NK-92 (cell line): Measurements from ENCODE around the gene SH3RF3.

Source experiments
- DNase-seq: peaks from one replicate; lab custom pipeline; 2025; ENCODE audit not compliant: unreplicated experiment; lab: John Stamatoyannopoulos, UW

The SH3RF3 gene

DNA sequence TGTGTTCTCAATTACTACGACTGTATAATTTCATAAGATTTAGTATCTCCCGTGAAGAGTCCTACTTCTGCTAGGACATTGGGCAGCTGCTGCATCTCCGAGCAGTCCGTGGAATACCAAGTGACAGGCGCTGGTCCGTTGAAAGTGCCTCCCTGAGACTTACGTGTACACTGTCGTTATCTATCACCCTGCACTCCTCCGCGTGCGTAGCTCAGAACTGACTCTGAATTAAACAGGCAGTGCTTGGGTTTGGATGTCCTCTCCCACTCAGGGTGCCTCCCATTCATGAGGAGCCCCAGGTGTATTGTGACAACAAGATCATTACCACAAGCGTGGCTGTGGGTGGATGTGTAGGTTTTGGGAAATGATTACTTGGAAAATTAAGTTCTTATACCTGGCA is 148.4 kb downstream of the SH3RF3 start:
- no peak for DNase-seq

DNA sequence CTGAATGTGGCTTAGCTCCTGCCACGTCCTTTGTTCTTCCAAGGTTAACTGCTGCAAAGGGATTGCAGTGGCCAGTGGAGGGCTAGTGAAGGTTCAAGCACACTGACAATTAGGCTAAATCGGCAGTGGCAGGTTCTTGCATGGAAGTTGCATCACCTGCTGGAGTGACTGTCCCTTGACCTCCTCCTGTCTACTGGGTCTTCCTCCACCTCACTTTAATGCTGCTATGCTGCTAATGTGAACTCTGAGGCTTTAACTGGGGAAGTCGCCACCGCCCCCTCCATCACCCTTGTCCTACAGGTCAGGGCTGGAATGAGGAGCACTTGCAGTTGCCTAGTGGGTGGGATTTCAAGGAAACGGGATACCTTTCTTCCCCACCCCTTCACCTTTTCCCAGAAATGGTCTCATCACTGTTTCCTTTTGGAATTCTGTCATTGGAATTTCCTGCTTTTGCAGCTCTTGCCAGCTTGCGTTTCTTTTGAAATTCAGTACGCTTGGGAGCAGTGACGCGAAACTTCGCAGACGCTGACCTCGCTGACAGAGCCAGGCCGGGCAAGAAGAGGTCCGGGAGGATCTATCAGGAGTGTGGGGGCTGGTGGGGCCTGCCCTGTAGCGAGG is 150.3 kb downstream of the SH3RF3 start:
- DNase-seq: no peak

DNA sequence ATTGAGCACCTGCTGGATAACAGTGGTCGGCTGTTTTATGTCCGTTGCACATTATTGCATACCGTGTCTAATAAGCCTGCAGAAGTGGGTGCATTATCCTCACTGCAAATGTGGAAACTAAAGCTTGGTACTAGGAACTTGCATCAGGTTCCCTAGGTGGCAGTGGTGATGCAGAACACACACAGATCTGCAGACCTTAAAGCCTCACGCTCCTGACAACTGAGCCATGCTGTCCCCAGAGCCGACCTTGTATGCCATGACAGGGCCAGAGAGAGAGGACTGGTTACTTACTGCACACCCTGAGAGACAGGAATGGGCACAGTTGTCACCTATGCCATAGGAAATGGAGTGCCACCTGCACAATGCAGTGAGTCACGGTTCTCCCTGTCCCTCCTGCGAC is 151.8 kb downstream of the SH3RF3 start:
- DNase-seq: no peak

DNA sequence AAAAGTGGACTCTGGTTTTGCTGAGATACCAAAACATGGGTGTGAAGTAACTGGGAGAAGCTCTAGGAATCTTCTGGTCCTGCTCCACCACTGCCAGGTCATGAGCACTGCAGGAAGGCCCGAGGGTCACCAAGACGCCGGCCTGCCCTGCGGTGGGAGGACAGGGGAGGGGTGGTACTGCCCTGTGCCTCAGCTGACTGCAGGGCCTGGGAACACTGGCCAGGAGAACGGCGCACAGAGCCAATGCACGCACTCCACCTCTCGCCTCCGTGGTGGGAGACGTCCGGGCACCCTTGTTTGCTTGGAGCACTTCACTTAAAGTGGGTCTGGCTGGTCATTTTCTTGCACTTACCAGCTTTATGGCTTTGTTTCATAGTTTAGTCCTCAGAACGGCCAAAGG is 153.4 kb downstream of the SH3RF3 start:
- no peak for DNase-seq

DNA sequence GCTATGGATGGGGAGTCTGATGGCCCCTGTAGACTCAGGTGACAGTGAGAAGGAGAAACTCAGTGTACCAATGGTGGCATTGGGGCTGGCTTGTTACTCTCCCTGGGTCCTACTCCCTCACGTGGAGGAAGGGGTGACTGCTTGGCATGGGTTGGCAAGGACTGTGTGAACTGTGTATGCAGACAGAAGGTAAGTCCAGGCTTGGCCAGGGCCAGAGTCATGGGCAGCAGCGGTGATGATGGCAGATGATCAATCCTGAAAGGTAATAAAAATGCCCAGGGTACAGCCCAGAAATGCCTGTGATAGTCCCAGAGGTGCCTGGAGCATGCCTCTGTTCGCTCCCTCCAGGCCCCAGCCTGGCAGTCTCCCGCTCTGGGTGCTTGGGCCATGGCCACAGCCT is 153.9 kb downstream of the SH3RF3 start:
- no peak for DNase-seq

DNA sequence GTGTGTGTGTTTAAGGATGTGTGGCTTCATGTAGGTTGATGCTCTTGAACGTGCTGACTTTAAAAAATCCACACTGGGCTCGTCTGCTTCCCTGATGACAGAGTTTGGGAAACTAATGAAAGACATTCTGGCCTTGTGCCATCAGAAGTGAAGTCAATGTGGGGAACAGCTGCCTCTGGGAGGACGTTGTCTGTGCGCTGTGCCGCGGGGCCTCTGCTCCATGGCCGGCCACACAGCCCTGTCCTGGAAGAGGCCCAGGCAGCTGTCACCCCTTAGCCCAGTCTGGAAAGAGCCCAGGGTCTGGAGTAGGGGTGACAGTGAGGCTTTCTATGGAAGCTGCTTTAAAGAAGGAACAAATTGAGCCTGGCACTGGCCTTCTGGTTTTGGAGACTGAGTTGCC is 155.8 kb downstream of the SH3RF3 start:
- DNase-seq: no peak

DNA sequence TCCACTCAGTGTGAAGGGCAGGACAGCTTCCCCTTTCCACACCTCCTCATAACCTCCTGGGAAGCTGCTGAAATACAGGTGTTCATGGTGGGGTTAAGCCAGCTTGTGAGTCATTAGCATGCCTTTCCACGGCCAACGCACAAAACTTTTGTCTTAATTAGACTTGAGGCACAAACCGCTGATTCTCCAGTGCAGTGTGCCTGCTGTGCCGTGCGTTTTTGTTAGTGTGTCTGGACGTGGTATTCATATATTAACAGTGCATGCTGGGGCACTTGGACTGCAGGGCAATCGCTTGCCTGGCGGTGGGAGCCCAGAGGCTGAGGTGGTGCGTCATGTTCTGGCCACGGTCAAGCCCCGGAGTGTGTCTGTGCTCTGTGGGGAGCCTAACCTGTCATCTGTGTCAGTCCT is 156.2 kb downstream of the SH3RF3 start:
- no peak for DNase-seq

DNA sequence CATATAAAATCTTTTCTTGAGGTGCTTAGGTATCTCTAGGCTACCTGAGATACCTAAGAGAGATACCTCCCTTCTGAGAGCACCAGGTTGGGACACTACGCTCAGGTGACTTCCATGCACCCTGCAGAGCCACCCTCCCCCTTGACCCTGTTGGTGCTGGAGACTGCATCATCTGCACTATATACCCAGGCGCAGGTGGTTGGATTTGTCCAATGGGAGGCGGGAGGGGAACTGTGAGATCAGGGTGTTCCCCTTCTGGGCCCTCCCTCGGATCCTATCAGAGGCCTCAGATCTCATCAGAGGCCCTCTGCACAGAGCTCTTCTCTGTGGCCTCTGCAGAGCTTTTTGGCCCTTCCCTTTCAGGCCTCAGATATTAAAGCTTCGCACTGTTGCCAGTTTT is 158.4 kb downstream of the SH3RF3 start:
- DNase-seq: no peak

DNA sequence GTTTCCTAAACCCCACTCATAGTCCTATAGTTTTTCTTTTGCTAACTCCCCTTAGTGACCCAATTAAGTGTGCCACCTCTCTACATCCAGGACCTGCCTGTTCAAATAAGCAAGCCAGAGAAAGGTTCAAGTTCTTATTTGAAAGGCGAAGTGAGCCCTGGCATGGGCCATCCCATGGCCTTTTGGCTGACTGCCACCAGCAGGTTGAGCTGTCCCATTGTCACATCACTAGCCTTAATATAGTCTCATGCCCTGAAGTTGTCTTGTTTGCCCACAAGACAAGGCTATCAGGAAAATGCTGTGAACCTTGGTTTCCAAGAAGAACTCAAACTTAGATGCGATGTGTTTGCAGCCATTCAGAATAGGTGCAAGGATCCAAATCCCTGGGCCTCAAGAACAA is 158.8 kb downstream of the SH3RF3 start:
- no peak for DNase-seq

DNA sequence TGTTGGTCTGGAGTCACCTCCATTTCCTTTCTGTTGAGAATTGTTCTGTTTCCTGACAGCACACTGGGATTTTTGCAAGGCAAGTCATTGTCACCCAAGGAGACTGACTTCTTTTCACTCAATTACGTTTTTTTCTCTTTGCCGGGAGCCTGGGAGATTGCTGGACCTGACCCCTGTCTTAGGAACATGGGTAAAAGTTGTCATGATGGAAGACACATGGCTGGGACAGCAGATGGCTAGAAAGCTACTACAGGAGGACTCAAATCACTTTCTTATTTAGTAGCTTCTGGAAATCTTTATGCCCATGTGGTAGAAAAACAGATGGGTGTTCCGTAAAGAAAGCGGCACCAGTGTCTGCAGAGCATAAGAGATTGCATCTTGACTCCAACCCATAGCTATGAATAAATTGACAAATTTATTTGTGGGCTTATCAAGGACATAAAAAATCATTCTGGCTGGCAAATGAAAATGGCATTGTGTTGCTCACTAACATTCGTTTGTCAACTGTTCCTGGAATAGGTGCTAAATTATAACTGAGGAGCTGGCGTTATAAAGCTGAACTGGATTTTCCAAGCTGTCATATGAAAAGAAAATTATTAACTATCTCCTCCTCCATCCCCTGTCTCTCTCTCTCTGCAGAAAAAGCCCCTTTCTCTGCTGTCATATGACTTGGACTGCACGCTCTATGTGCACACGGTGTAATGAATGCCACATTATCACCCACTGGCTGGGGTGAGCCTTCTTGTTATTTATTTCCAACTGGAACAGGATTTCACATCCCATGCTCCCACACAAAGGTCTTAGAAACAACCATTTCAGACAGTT is 159.8 kb downstream of the SH3RF3 start:
- DNase-seq: no peak

DNA sequence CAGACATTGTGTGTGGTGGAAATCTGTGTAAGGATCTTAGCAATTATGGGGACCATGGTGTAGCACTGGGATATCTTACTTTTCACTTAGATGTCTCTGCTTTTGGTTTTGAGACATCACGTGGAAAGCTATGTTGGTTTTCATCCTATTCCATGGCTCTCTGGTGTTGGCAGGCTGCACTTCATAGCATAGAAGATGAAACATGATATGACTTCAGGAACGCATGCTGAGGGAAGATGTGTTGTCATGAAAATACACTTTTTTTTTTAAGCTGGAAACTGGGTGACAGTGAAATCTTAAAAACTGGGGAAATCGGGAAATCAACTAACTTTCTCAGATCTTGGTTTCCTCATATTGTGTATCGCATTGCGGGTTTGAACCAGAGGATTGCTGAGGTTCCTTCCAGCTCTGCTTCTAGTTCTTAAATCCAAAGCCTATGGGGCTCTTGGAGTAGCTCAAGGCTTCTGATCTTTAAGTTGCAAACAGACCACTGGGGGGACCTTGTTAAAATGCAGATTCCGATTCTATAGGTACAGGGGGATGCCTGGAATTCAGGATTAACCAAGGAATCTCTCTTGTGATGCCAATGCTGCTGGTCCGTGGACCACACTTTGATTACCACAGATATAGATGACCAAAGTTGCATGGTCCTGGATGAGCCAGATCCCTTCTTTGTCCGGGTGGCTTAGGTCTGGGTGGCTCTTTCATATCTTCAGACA is 160.7 kb downstream of the SH3RF3 start:
- DNase-seq: no peak

DNA sequence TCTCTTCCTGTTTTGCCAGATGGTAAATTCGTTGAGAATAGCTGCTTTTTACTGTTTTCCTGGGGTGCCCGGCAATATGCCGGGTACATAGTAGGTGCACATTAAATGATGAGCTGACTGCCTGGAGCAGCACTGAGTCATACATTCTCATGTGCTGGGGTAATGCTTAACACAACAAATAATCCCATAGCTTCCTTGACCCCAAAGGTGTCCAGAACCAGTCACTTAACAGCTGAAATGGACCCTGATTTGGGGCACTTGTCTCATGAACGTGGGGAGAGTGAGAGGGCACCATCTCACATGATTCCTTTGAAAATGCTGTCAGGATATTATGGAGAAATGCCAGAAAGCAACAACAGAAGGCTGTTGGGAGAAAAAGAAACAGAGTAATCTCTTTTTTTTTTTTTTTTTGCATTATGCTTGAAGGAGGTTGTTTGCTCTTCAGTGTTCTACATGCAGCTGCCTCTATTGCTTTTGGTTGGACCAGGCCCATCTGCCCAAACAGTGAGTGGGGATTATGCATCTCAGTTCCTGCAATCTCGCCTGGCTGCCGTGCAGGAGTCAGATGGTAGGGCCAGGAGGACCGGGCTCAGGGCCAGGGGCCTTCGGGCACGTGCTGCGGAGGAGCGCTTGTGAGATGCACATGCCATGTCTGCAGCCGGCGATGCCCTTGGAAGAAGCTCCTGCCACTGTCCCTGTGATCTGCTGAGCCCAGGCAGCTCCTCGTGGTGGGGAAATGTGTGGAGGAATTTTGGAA is 162.1 kb downstream of the SH3RF3 start:
- DNase-seq: no peak

DNA sequence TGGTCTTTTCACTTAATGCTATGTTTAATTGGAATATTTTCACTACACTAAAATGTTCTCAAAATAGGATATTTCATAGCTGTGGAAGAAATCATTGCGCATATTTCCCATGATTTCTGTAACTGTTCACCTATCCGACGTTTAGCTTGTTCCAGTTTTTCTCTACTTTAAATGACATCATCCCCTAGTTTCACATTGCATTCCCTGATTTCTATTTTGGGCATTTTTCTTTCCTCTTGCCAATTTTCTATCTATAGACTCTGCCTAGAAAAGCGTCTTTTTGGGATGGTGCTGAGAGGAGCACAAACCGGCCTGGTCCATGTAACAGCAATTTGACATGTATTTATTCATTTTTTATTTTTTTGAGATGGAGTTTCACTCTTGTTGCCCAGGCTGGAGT is 163.4 kb downstream of the SH3RF3 start:
- DNase-seq: no peak

DNA sequence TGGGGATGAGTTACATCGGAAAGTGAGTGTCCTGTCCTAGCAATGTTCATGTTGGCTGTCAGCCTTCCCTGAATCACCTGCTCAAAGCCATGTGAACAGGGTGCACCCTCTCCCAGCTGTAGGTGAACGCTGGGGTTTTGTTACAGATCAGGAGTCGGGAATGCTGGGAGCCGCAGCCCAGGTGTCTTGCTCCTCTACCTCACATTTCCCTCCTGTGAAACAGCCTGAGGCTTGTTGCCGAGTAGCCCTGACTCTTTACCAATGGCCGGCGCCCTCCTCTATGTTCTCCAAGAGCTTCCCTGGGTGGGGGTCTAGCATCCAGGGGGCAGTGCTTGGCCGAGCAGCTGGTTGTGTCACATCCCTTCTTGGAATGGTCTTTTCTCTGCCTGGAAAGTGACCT is 164.7 kb downstream of the SH3RF3 start:
- no peak for DNase-seq

DNA sequence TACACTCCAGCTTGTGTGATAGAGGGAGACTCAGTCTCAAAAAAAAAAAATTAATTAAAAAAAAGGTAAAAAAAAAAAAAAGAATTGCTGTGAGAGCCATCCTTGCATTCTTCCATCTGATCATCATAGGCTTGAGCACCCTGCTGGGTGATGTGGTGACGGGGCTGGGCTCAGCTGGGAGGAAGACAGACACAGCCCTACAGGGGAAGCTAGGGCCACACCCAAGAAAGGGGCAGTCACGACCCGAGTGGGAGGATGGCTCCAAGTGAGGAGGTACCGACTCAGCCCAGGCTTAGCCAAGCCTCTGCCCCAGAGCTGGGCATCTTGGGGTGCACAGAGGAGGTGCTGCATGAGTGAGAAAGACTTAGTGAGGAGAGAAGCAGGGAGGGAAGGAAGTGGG is 165.5 kb downstream of the SH3RF3 start:
- DNase-seq: no peak

DNA sequence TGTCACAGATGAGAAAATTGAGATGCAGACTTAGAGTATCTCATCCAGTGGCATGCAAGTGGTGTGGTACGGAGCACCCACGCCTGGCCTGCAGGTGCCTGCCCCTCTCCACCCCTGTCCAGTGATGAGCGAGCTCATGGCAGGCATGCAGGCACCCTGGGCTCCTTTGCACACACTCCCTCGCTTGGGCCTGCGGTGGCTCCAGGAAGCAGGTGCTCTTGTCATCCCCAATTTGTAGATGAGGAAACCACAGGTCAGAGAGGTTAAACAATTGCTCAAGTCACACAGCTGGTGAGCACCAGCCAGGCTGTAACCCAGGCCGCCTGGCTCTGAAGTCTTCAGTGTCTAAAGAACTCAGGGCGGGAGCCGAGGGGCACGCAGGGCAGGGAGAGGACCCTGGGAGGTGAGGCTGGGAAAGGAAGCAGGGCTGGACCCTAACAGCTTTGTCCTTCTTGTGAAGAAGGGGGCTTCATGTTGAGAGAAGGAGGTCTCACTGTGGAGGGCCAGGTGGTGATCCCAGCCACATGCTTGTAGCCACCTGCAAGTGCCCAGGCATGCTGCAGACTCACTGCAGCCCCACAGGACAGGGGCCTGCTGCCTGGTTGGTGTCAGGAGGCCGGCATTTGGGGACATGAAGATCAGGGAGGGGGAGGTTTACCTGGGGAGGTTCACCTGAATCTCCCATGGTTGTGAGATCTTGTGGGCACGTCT is 166.2 kb downstream of the SH3RF3 start:
- no peak for DNase-seq

DNA sequence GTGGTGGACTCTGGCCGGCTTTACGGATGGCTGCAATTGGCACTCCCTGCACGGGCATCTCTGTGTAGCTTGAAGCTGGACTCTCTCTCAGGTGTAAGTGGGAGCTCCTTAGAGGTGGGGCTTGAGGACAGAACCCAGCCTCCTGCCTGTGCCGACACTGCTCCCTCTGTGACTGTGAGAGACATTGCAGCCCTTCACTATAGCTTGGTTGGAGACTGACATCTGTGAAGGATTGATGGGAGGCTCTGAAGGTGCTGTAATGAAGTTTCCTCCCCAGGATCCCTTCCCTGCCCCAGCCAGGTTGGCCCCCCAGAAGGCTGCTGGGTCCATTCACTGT is 166.7 kb downstream of the SH3RF3 start:
- no peak for DNase-seq

DNA sequence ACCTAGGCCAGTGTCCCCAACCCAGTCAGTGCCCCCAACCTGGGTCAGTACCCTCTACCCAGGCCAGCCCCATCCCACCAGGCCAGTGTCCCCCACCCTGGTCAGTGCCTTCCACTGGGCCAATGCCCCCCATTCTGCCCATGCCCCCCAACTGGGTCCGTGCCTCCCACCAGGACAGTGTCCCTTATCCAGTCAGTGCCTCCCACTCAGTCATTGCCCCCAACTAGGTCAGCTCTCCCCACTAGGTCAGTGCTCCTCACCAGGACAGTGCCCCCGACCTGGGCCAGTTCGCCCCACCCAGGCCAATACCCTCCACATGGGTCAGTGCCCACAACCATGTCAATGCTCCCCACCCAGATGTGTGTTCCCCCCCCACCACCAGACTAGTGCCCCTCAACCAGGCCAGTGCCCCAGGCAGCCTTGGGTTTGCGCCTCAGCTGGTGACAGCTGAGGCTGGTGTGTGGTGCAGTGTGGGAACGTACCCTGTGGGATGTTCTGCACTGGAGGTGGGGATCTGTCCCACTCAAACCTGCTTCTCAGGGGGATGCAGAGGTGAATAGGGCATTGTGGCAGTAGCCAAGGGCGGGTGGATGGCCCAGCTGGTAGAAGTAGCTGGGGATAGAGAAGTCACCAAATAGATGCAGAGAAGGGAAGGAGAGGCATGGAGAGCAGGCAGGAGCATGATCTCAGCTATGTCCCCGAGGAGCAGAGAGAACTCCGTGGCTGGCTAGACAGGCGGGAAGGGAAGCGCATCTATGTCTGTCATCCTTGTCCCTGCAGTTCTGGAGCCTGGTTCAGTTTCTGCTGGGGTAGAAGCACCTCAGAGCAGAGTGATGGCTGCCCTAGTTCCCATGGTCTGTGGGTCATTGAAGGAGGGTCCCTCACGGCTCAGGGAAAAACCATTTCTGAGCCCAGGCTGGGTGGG is 168.8 kb downstream of the SH3RF3 start:
- no peak for DNase-seq

DNA sequence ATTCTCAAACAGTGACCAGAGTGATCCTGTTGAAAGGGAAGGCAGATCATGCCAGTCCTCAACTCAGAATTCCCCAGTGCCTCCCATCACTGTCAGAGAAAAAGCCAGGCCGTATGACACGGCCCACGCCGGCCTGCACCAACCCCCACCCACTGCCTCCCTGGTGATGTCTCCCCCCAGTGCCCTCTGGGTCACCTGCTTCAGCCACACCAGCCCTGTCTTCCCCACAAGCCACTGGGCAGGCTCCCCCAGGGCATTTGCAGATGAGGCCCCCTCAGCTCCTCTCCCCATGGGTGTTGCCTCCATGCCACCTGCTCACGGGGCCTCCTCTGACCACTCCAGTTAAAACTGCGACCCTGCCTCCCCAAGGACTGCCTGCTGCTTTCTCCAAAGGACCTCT is 169.8 kb downstream of the SH3RF3 start:
- no peak for DNase-seq

DNA sequence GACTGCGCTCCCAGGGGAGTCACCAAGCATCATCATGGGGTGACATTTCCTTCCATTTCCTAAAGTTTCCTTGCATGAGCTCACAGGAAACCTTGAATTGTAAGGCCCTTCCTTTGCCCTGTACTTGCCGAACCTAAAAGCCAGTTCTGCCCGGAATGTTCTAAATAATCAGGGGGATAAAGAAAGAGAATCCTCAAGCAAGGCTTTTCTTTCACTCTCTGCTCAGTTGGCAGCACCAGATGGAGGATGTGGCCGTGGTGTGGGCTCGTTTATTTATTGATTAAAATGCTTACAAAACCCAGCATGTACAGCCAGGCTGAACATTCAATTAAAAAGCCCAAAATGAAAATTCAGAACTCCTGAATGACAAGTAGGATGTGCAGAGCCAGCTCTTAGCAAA is 170.5 kb downstream of the SH3RF3 start:
- no peak for DNase-seq
